Panc1 (cell line): ENCODE results near the gene S1PR2. TPM values are rescaled to one million over a fixed set of nuclear protein-coding genes. Genes with fewer than 3 reads are reported as not detected.

Source experiments
- ATAC-seq: fragments of 200-7000 bp; cut with Tn5 transposase; 2 replicates; pipeline ENCODE4 v1.9.1; 2020; ENCODE audit warnings: mild to moderate bottlenecking, moderate library complexity
- BruUV-seq: library from RNA; stranded (reverse); fragments of 400-500 nt; replicated peaks from 2 replicates; lab custom pipeline; 2021; lab: Mats Ljungman, UMichigan
- CTCF ChIA-PET: fragments of 300-600 bp; sonication (Branson Sonifier 250); formaldehyde crosslinking; loops from one replicate; lab custom pipeline; 2022; ENCODE audit warnings: antibody characterized with exemption; lab: Charles Lee
- POLR2A ChIA-PET: fragments of 300-600 bp; sonication (Branson Sonifier 250); formaldehyde crosslinking; loops from one replicate; lab custom pipeline; 2022; ENCODE audit warnings: antibody characterized with exemption; lab: Charles Lee
- DNase-seq: peaks from one replicate; pipeline ENCODE4 v3.0.0-alpha.2; 2010; ENCODE audit warnings: low read depth, low spot score
- H3K27ac ChIP-seq: 2 replicates; pipeline ENCODE4 v1.5.1; 2011; ENCODE audit warnings: mild to moderate bottlenecking, low read length, inconsistent platforms
- H3K27me3 ChIP-seq: fragments of 200-500 bp; sonication (Bioruptor generic); 2 replicates; pipeline ENCODE4 v1.6.0; 2014; ENCODE audit warnings: low read length, inconsistent platforms; ENCODE audit not compliant: control insufficient read depth, insufficient read depth
- H3K36me3 ChIP-seq: fragments of 200-500 bp; sonication (Bioruptor generic); 2 replicates; pipeline ENCODE4 v1.5.1; 2014; ENCODE audit warnings: inconsistent platforms, mild to moderate bottlenecking, low read length, moderate library complexity; ENCODE audit not compliant: control insufficient read depth, insufficient read depth
- H3K4me1 ChIP-seq: 2 replicates; pipeline ENCODE4 v1.5.1; 2011; ENCODE audit warnings: inconsistent platforms, mild to moderate bottlenecking, low read length, moderate library complexity; ENCODE audit not compliant: control insufficient read depth, insufficient read depth
- H3K4me3 ChIP-seq, 2 experiments: 2 replicates each; pipeline ENCODE4 v1.5.1; 2011 to 2012; ENCODE audit warnings: low read depth in 2 of 2, low read length in 2 of 2, mild to moderate bottlenecking in 2 of 2, inconsistent platforms in 1 of 2, moderate library complexity in 1 of 2
- H3K9me3 ChIP-seq: fragments of 200-500 bp; sonication (Bioruptor generic); 2 replicates; pipeline ENCODE4 v1.5.1; 2014; ENCODE audit warnings: low read depth, mild to moderate bottlenecking, inconsistent platforms, low read length, moderate library complexity; ENCODE audit not compliant: control insufficient read depth, insufficient read depth
- POLR2AphosphoS5 ChIP-seq: IDR thresholded peaks from 2 replicates; pipeline ENCODE4 v1.6.1; 2012; ENCODE audit warnings: mild to moderate bottlenecking, low read depth, low read length, moderate library complexity
- REST ChIP-seq, 2 experiments: IDR thresholded peaks; 2 replicates each; pipeline ENCODE4 v1.6.1; 2011 to 2012; ENCODE audit warnings: low read depth in 2 of 2, control low read depth in 1 of 2, low read length in 1 of 2, mild to moderate bottlenecking in 1 of 2, moderate library complexity in 1 of 2; ENCODE audit not compliant: insufficient read depth in 1 of 2
- SIN3A ChIP-seq: IDR thresholded peaks from 2 replicates; pipeline ENCODE4 v1.6.1; 2012; ENCODE audit warnings: low read depth, mild to moderate bottlenecking, low read length, moderate library complexity, borderline replicate concordance; ENCODE audit not compliant: insufficient read depth
- TCF7L2 ChIP-seq: IDR thresholded peaks from 2 replicates; pipeline ENCODE4 v1.6.1; 2011; ENCODE audit warnings: mild to moderate bottlenecking, low read depth, low read length, inconsistent platforms
- in situ Hi-C: cut with HindIII; loops from 2 replicates; pipeline ENCODE4 v1.10.0; 2016; ENCODE audit warnings: low sequenced_read_pairs, low pct_unique_long_range_greater_than_20kb
- intact Hi-C: fragments of 100-400 bp; cut with micrococcal nuclease; formaldehyde crosslinking; loops from one replicate; pipeline ENCODE4 v1.10.0; 2022; ENCODE audit not compliant: unreplicated experiment
- total RNA-seq: library from RNA; stranded (reverse); gene quantifications from one replicate; pipeline ENCODE4 v1.2.1, GENCODE V29; 2021; ENCODE audit not compliant: unreplicated experiment
- TF ChIP-seq, protein P1 (sequence below): fragments of 450-650 bp; IDR thresholded peaks from 2 replicates; pipeline ENCODE4 v1.5.1; 2017; ENCODE audit warnings: mild to moderate bottlenecking

Gene S1PR2
- total RNA-seq, 1 experiment from 2014 or later = 2.9 TPM

- H3K27me3 ChIP-seq = no peaks in the 10 kb centered on the region
- peak within 1 kb of the TSS; percentile 94 for H3K27ac ChIP-seq
- intact Hi-C loops (no loop called here), in situ Hi-C loops (no loop called here)
- POLR2A ChIA-PET = interaction anchor here (0.6 to 0.7 kb wide), 6 partner anchors 16 to 290 kb away, joined by 3 to 10 read pairs (median 4); partner anchors contain the start of gene ICAM1
- TF ChIP-seq SIN3A (peak; percentile 72; the same call in 1 of the 2 replicates), POLR2AphosphoS5 (peak; percentile 96), TCF7L2 (peak; percentile 84), REST (IDR thresholded peaks at IDR 0.05; ENCODE audit: insufficient read depth in 1 of 2, low read depth in 2 of 2, low read length in 1 of 2) (no peak)
- TF ChIP-seq, protein P1, sequence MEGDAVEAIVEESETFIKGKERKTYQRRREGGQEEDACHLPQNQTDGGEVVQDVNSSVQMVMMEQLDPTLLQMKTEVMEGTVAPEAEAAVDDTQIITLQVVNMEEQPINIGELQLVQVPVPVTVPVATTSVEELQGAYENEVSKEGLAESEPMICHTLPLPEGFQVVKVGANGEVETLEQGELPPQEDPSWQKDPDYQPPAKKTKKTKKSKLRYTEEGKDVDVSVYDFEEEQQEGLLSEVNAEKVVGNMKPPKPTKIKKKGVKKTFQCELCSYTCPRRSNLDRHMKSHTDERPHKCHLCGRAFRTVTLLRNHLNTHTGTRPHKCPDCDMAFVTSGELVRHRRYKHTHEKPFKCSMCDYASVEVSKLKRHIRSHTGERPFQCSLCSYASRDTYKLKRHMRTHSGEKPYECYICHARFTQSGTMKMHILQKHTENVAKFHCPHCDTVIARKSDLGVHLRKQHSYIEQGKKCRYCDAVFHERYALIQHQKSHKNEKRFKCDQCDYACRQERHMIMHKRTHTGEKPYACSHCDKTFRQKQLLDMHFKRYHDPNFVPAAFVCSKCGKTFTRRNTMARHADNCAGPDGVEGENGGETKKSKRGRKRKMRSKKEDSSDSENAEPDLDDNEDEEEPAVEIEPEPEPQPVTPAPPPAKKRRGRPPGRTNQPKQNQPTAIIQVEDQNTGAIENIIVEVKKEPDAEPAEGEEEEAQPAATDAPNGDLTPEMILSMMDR = no peak
- no TSS peak for BruUV-seq
- H3K4me3 ChIP-seq = peak within 1 kb of the TSS; percentile 82 to 91
- peaks cover 22% of the 10 kb centered on the region; the same call in 1 of the 2 replicates for H3K4me1 ChIP-seq
- DNase-seq = peak; percentile 79
- CTCF ChIA-PET = no interaction called here
- ATAC-seq = peak; percentile 97
- no peaks in the 10 kb centered on the region; the same call in 1 of the 2 replicates for H3K36me3 ChIP-seq
- H3K9me3 ChIP-seq = no peaks in the 10 kb centered on the region
Observed at GRCh38 chr19:10194500-10195198, 36.5 kb downstream of the S1PR2 start, which contains the start of gene DNMT1. TSS of gene DNMT1 (minus strand) at chr19:10194953. CDS start at chr19:10194899, 54 bp downstream.

DNA sequence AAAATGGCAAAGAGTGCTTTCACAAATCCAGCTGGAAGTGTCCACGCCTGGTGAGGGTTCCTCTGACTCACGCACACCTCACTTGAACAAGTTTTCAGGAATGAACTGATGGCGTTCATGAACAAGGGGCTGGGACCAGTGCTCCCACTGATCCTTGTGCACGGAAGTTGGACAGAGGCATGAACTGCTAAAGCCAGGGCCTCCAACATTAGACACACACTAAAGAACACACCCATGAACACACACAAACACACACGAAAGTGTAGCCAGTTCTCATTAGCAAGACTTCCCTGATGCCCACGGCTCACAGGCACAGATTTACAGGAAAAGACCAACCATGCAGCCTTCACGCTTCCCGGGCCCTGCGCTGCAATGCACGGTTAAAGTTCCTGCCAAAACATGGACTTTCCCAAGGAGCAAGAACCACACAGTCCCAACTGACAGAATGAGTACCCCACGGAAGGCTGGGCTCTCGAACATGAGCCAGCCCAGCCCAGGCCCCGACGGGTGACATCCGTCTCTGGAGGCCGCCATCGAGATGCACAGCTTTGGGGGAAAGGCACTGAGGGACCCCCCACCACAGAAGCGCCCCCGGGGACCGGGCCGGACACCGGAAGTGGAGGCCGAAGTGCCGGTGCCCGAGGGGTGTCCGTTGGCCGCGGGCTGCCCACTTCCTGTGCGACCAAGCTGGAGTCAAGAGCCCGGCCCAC, 37.2 kb downstream of the S1PR2 start:
- ATAC-seq = peak; percentile 80

More for the DNA sequence above, 37.2 kb downstream of the S1PR2 start:
- TSS peak; percentile 89 for BruUV-seq
- Histone ChIP-seq H3K27me3 (no peaks in the 10 kb centered on the region), H3K4me1 (peaks cover 22% of the 10 kb centered on the region; the same call in 1 of the 2 replicates), H3K9me3 (no peaks in the 10 kb centered on the region), H3K27ac (peak overlapping the region; percentile 94), H3K4me3 (peak overlapping the region; percentile 82 to 91), H3K36me3 (no peaks in the 10 kb centered on the region; the same call in 1 of the 2 replicates)
- TF ChIP-seq, protein P1 = no peak
- TF ChIP-seq TCF7L2 (no peak), REST (IDR thresholded peaks at IDR 0.05; ENCODE audit: insufficient read depth in 1 of 2, low read depth in 2 of 2, low read length in 1 of 2) (no peak), SIN3A (no peak), POLR2AphosphoS5 (no peak)
- intact Hi-C loops = no loop called here
- in situ Hi-C loops = no loop called here
- ChIA-PET CTCF (no interaction called here), POLR2A (interaction anchor here (0.6 to 0.7 kb wide), 3 partner anchors 25 to 194 kb away, joined by 3 to 6 read pairs (median 5); no protein-coding TSS in a partner anchor)
- DNase-seq = no peak
